NCI-H1694 (cell line): ENCODE data around the gene DIAPH1.
A peak's percentile ranks its signal among the peaks of the same experiment; 100 is the strongest.

Experiments used
- DNase-seq: peaks from one replicate; lab custom pipeline; 2025; lab: John Stamatoyannopoulos, UW

Gene DIAPH1

GRCh38 chr5:141484310-141484640 lies 134.5 kb downstream of the DIAPH1 start:
- DNase-seq: no peak

DNA sequence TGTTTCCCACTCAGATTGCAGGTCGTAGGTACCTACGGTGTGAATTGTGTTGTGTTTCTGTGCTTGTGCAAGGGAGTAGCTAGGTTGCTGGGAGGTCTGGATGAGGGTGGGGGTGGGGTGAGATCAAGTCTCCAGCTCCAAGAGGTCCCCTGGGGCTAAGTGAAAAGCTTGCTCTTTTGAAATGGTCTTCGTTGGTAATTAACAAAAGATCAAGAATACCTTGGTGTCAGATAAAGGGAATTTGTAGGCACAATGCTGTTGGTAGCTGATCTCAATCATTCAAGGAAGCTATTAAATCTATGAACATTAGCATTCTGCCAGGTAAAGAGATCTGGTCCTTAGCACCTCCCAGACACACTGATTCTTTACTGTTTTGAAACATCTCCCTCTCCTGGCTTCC lies 134.9 kb downstream of the DIAPH1 start:
- no peak for DNase-seq

- DNase-seq: no peak
These were observed 139.0 kb downstream of the DIAPH1 start for GRCh38 chr5:141479776-141480175.

DNA sequence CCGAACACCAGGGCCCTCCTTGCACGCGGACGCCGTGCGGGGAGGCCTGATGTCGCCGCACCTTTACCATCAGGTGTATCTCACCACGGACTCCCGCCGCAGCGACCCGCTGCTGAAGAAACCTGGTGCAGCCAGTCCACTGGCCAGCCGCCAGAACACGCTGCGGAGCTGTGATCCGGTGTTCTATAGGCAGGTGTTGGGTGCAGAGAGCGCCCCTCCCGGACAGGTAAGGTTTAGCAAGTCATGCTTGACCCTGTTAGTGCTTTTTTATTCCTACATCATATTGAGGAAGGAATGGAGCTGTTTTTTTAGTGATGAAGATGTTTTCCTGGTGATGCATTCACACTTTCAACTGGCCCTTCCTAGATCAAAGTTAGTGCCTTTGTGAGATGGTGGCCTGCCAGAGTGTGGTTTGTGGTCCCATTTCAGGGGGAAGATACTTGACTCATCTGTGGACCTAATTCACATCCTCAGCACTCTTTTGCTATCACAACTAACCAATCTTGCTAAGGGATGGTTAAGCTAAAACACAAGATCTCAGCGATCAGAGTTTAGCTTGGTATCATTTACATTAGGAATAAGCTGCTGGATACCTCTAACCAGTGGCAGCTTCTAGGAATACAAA lies 140.4 kb downstream of the DIAPH1 start:
- no peak for DNase-seq

GRCh38 chr5:141477815-141478214 lies 141.0 kb downstream of the DIAPH1 start:
- no peak for DNase-seq

- no peak for DNase-seq
These were observed 141.7 kb downstream of the DIAPH1 start for GRCh38 chr5:141477044-141477575.

DNA sequence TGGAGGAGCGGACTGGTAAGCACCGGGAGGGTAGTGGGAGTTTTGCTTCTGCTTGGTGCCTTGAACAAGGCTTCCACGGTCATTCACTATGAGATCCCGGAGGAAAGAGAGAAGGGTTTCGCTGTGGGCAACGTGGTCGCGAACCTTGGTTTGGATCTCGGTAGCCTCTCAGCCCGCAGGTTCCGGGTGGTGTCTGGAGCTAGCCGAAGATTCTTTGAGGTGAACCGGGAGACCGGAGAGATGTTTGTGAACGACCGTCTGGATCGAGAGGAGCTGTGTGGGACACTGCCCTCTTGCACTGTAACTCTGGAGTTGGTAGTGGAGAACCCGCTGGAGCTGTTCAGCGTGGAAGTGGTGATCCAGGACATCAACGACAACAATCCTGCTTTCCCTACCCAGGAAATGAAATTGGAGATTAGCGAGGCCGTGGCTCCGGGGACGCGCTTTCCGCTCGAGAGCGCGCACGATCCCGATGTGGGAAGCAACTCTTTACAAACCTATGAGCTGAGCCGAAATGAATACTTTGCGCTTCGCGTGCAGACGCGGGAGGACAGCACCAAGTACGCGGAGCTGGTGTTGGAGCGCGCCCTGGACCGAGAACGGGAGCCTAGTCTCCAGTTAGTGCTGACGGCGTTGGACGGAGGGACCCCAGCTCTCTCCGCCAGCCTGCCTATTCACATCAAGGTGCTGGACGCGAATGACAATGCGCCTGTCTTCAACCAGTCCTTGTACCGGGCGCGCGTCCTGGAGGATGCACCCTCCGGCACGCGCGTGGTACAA lies 142.5 kb downstream of the DIAPH1 start:
- no peak for DNase-seq

GRCh38 chr5:141475625-141476131 lies 143.1 kb downstream of the DIAPH1 start, which contains the start of gene PCDHGC3:
PCDHGC3 (plus strand) TSS chr5:141475966; CDS start chr5:141476117, 151 bp downstream.
- DNase-seq: peak; percentile 84

DNA sequence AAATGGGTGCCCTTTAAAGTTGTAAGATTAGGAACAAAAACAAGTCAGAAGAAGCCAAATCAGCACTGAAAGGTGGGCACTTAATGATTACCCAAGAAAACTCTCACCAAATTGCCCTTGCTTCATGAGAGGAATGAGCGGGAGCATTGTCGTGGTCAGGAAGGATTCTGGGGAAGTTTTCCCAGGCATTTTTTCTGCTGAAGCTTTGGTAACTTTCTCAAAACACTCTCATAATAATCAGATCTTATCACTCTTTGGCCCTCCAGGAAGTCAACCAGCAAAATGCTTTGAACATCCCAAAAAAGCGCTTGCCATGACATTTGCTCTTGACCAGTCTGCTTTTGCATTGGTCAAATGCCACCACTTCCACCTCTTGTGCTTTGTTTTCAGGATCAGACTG lies 153.4 kb downstream of the DIAPH1 start:
- DNase-seq: no peak
